Measurements from ENCODE around the gene SH2B3. TPM values are rescaled to one million over a fixed set of nuclear protein-coding genes. Genes with fewer than 3 reads are reported as not detected.

Gene SH2B3
- total and polyA plus RNA-seq, 2 of the 13 experiments (the other 11 are each of a cell fraction or from before 2014, with no cell fraction given), result 6.8 to 6.9 TPM

DNA sequence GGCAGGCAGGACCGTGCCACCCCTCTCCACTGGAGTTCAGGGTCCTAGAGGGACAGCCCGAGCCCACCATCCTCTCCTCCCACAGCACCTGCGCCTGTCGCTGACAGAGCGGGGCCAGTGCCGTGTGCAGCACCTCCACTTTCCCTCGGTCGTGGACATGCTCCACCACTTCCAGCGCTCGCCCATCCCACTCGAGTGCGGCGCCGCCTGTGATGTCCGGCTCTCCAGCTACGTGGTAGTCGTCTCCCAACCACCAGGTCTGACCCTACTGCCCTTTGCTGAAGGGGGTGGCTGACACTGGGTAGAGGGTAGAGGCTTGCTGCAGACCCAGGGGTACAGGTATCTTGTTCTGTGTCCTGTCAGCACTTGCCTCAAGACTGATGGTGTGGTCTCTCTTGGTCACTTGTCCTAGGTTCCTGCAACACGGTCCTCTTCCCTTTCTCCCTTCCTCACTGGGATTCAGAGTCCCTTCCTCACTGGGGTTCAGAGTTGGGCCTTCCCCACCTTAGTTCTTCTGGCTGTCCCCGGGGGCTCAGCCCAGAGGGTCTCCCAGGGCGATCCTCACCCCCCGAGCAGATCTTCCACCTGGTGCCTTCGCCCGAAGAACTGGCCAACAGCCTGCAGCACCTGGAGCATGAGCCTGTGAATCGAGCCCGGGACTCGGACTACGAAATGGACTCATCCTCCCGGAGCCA, 42.0 kb downstream of the SH2B3 start:
- DNase-seq (ENCODE audit: low spot score) (no peak), FAIRE-seq (no peak), ATAC-seq (no peak)
- 95% methylated on average over 27 of the region's 28 CpGs for WGBS (ENCODE audit: low lambda C conversion rate)
- in situ Hi-C loops (cut with HindIII; ENCODE audit: extremely low pct_ligation_motif_present, low pct_unique_long_range_greater_than_20kb), result no loop called here
- H3K9me3 ChIP-seq (ENCODE audit: low read length), result no peaks in the 10 kb centered on the region
- no peaks in the 10 kb centered on the region for H3K4me1 ChIP-seq (ENCODE audit: insufficient read depth, low read length)
- no peak for TF ChIP-seq NAIF1 (CRISPR knock-in tag; IDR thresholded peaks at IDR 0.05; ENCODE audit: borderline replicate concordance)
- TF ChIP-seq, protein P1, sequence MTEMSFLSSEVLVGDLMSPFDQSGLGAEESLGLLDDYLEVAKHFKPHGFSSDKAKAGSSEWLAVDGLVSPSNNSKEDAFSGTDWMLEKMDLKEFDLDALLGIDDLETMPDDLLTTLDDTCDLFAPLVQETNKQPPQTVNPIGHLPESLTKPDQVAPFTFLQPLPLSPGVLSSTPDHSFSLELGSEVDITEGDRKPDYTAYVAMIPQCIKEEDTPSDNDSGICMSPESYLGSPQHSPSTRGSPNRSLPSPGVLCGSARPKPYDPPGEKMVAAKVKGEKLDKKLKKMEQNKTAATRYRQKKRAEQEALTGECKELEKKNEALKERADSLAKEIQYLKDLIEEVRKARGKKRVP (CRISPR knock-in tag; IDR thresholded peaks at IDR 0.05), result no peak
- TF ChIP-seq, protein P2, sequence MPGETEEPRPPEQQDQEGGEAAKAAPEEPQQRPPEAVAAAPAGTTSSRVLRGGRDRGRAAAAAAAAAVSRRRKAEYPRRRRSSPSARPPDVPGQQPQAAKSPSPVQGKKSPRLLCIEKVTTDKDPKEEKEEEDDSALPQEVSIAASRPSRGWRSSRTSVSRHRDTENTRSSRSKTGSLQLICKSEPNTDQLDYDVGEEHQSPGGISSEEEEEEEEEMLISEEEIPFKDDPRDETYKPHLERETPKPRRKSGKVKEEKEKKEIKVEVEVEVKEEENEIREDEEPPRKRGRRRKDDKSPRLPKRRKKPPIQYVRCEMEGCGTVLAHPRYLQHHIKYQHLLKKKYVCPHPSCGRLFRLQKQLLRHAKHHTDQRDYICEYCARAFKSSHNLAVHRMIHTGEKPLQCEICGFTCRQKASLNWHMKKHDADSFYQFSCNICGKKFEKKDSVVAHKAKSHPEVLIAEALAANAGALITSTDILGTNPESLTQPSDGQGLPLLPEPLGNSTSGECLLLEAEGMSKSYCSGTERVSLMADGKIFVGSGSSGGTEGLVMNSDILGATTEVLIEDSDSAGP (CRISPR knock-in tag; IDR thresholded peaks at IDR 0.05; ENCODE audit: borderline replicate concordance), result no peak
- no peak for TF ChIP-seq MAFK (conservative IDR thresholded peaks at IDR 0.05 in 1 of 2, IDR thresholded peaks at IDR 0.05 in 1 of 2; ENCODE audit: low read length in 2 of 2)
- TF ChIP-seq RBM22 (optimal IDR thresholded peaks at IDR 0.05; ENCODE audit: low read length), result peak; percentile 73
- no peak for TF ChIP-seq ATF7-NPFF (CRISPR knock-in tag; IDR thresholded peaks at IDR 0.05; ENCODE audit: low read depth)
- TF ChIP-seq ZBTB21 (CRISPR knock-in tag; IDR thresholded peaks at IDR 0.05), result no peak
- TF ChIP-seq POLR2AphosphoS5 (IDR thresholded peaks at IDR 0.05; ENCODE audit: low read depth, low read length), result 0 out of 2 replicates have a peak, but pooled peaks have one; percentile 8
- no peak for TF ChIP-seq SNRNP70 (IDR thresholded peaks at IDR 0.05; ENCODE audit: low read depth, low read length)
- TF ChIP-seq AGO2 (optimal IDR thresholded peaks at IDR 0.05; ENCODE audit: low read depth, low read length), result peak; percentile 83
- 0 out of 2 replicates have a peak, but pooled peaks cover 10% of the 10 kb centered on the region for H4K20me1 ChIP-seq (ENCODE audit: insufficient read depth, low read length)
- no peaks in the 10 kb centered on the region for H3K79me2 ChIP-seq (ENCODE audit: insufficient read depth, low read length)
- no peak overlapping the region for H3K9ac ChIP-seq (ENCODE audit: insufficient read depth, low read depth, low read length)
- no peaks in the 10 kb centered on the region; a peak in 1 of 5 replicates for H3K27me3 ChIP-seq (ENCODE audit: control insufficient read depth in 1 of 2, insufficient read depth in 2 of 2, low read length in 2 of 2)
- intact Hi-C loops (cut with micrococcal nuclease; ENCODE audit: unreplicated experiment), result no loop called here
- H2AFZ ChIP-seq (ENCODE audit: low read length), result no peak overlapping the region
- CTCF ChIA-PET (ENCODE audit: low intra/inter-chr PET ratio, low total read pairs), result no interaction called here
- no peak overlapping the region for H3K4me2 ChIP-seq (ENCODE audit: low read depth, low read length)
- no peak overlapping the region for H3K27ac ChIP-seq (ENCODE audit: extremely low read length, insufficient read depth, low read length)
- POLR2A ChIA-PET, result no interaction called here
- BruUV-seq (replicated peaks), result no TSS peak
- no peak overlapping the region for H3K4me3 ChIP-seq (replicated peaks in 1 of 3; ENCODE audit: insufficient read depth in 1 of 3, low read depth in 2 of 3, low read length in 3 of 3)
- H3K36me3 ChIP-seq (replicated peaks in 1 of 2; ENCODE audit: control insufficient read depth in 1 of 2, insufficient read depth in 2 of 2, low read length in 2 of 2), result peaks cover 37 to 85% of the 10 kb centered on the region in 2 experiments

Data from HepG2 (cell line).